BE2C (cell line): ENCODE measurements around the gene KRTAP5-6.

ENCODE experiments used
- DNase-seq: peaks from one replicate; pipeline ENCODE4 v3.0.0-alpha.2; 2020
- H3K27me3 ChIP-seq: fragments of 250-450 bp; sonication (Bioruptor Pico); 2 replicates; pipeline ENCODE4 v1.5.1; 2020; ENCODE audit warnings: mild to moderate bottlenecking
- H3K36me3 ChIP-seq: fragments of 250-450 bp; sonication (Bioruptor Pico); 2 replicates; pipeline ENCODE4 v1.5.1; 2020; ENCODE audit warnings: mild to moderate bottlenecking
- H3K4me1 ChIP-seq: fragments of 250-450 bp; sonication (Bioruptor Pico); 2 replicates; pipeline ENCODE4 v1.5.1; 2020
- H3K4me3 ChIP-seq: 2 replicates; pipeline ENCODE4 v1.5.1; 2011; ENCODE audit warnings: low read depth, low read length
- H3K9me3 ChIP-seq: fragments of 250-450 bp; sonication (Bioruptor Pico); 2 replicates; pipeline ENCODE4 v1.5.1; 2020
- CTCF ChIP-seq: IDR thresholded peaks from 2 replicates; pipeline ENCODE4 v1.5.1; 2012; ENCODE audit warnings: mild to moderate bottlenecking, low read depth, low read length

Gene KRTAP5-6

DNA sequence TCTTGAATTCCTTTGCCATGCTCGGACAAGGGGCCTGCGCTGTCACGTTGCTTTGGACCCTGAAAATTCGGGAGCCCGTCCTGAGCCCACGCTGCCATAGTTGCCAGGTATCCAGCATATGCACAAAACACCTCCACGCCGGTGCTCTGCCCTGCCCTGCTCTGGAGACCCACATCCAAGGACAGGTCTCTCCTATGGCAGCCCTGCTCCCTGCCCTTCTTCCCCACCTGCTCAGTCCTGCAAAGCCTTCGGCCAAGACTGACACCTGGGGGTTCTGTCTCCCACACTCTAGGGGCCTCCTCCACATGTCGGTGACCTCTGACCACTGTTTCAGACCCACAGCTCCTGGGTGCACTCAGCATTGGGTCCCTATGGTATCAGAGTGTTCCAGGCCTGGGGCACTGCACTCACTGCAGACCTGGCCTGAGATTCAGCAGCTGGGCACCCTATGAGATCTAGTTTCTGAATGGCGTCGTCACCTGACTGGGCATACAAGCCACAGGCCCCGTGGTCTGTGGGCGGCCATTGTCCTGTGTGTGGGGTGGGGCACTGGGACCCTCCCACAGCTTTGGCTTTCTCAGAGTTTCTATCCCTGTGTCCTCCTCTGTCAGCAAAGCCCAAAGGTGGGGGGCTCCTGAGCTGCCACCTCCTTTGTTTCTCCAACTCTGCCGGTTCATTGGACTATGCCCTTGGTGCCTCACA, 2.0 kb upstream of the KRTAP5-6 start:
- H3K27me3 ChIP-seq: no peaks in the 10 kb centered on the region
- no peak for TF ChIP-seq CTCF

GRCh38 chr11:1695548-1696108, 1.4 kb upstream of the KRTAP5-6 start:
- H3K4me3 ChIP-seq: no peak overlapping the region
- no peak for DNase-seq
- H3K9me3 ChIP-seq: no peaks in the 10 kb centered on the region
- H3K36me3 ChIP-seq: no peaks in the 10 kb centered on the region
- no peak for TF ChIP-seq CTCF
- H3K27me3 ChIP-seq: no peaks in the 10 kb centered on the region
- 0 out of 2 replicates have a peak, but pooled peaks cover 5% of the 10 kb centered on the region for H3K4me1 ChIP-seq

More for the DNA sequence above, 2.0 kb upstream of the KRTAP5-6 start:
- DNase-seq: no peak
- 0 out of 2 replicates have a peak, but pooled peaks cover 5% of the 10 kb centered on the region for H3K4me1 ChIP-seq
- no peaks in the 10 kb centered on the region for H3K36me3 ChIP-seq
- no peak overlapping the region for H3K4me3 ChIP-seq
- no peaks in the 10 kb centered on the region for H3K9me3 ChIP-seq

DNA sequence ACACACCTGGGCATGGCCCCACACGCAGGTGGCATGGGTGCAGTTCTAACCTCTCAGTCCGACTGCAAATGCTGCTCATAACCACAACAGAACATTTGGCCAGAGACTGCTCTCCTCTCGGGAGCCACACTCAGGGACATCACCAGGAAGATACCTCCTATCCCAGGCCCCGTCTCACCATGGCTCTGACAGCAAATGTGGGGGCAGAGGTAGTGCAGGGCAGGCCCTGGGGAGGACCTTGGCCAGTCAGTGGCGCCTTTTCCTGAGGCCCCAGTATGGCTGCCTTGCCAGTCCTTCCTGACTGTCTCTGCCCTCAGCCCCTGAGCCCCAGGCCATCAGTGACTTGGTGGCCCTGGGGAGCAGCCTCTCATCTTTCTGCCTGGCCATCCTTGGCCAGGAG, 2.8 kb downstream of the KRTAP5-6 start:
- H3K4me1 ChIP-seq: no peaks in the 10 kb centered on the region
- H3K36me3 ChIP-seq: no peaks in the 10 kb centered on the region
- TF ChIP-seq CTCF: no peak
- DNase-seq: no peak
- no peaks in the 10 kb centered on the region for H3K9me3 ChIP-seq
- no peaks in the 10 kb centered on the region for H3K27me3 ChIP-seq
- H3K4me3 ChIP-seq: no peak overlapping the region

DNA sequence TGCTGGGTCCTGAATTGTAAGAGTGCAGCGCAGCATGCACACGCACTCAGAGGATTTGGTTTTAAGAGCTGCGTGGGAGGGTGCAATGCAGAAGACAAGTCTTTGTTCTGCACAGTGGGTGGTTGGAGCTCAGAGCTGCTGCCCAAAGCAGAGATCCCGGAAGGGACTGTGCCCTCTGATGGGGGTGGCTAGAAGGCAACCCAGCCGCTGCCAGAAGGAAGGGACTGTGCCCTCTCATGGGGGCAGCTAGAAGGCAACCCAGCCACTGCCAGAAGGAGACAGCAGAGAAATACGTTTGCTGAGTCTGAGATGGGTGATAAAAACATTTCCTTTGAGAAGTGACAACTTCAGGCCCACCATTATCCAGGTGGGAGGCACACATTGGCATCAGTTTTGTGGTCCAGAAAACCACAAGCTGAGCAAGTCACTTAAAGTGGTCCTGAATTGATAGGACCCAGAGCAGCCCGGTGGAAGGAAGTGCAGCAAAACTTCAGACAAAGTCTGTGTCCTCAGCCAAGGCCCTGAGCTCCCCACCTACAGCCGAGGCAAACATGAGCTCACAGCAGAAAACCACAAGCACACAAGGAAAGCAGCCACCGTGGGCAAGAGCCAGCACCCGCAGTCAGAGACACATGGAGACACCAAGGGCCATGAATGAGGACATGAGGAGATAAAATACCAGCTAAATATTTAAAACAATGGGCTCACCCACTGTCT, 4.3 kb downstream of the KRTAP5-6 start:
- Histone ChIP-seq H3K4me1 (no peaks in the 10 kb centered on the region), H3K4me3 (no peak overlapping the region), H3K9me3 (no peaks in the 10 kb centered on the region), H3K27me3 (no peaks in the 10 kb centered on the region), H3K36me3 (no peaks in the 10 kb centered on the region)
- TF ChIP-seq CTCF: no peak
- DNase-seq: no peak

DNA sequence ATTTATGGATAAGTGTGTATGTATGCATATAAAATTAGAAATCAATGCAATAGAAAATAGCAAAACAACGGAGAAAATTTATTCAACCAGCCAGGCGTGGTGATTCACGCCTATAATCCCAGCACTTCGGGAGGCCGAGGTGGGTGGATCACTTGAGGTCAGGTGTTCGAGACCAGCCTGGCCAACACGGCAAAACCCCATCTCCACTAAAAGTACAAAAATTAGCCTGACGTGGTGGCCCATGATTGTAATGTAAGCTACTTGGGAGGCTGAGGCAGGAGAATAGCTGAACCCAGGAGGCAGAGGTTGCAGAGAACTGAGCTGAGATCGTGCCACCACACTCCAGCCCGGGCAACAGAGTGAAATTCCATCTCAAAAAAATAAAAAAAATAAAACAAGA, 5.5 kb downstream of the KRTAP5-6 start:
- DNase-seq: no peak

More for the DNA sequence above, 5.5 kb downstream of the KRTAP5-6 start:
- TF ChIP-seq CTCF: no peak
- no peaks in the 10 kb centered on the region for H3K4me1 ChIP-seq
- no peaks in the 10 kb centered on the region for H3K36me3 ChIP-seq
- H3K27me3 ChIP-seq: no peaks in the 10 kb centered on the region
- H3K4me3 ChIP-seq: no peak overlapping the region
- no peaks in the 10 kb centered on the region for H3K9me3 ChIP-seq
